ENCODE measurements around the gene LPIN1. TPM values are rescaled to one million over a fixed set of nuclear protein-coding genes. Genes with fewer than 3 reads are reported as not detected.
A peak's percentile ranks its signal among the peaks of the same experiment; 100 is the strongest.

Gene LPIN1
- total and polyA plus RNA-seq, 2 of the 13 experiments (the other 11 are each of a cell fraction or from before 2014, with no cell fraction given), result 9.7 to 19.4 TPM

- TF ChIP-seq ZNF484 (CRISPR knock-in tag; IDR thresholded peaks at IDR 0.05; ENCODE audit: borderline replicate concordance, low read depth) (no peak), ZNF660 (CRISPR knock-in tag; IDR thresholded peaks at IDR 0.05; ENCODE audit: borderline replicate concordance, low read depth) (no peak), ZMYM2 (CRISPR knock-in tag; IDR thresholded peaks at IDR 0.05) (no peak), ZNF577 (CRISPR knock-in tag; IDR thresholded peaks at IDR 0.05; ENCODE audit: borderline replicate concordance, low read depth) (no peak), SMARCE1 (IDR thresholded peaks at IDR 0.05; ENCODE audit: borderline replicate concordance) (no peak), ZNF615 (CRISPR knock-in tag; IDR thresholded peaks at IDR 0.05; ENCODE audit: borderline replicate concordance) (no peak), PTBP1 (IDR thresholded peaks at IDR 0.05; ENCODE audit: low read depth, low read length, poor library complexity, severe bottlenecking) (peak; percentile 38), JUN (CRISPR knock-in tag; IDR thresholded peaks at IDR 0.05) (no peak), ZNF326 (CRISPR knock-in tag; IDR thresholded peaks at IDR 0.05; ENCODE audit: borderline replicate concordance) (no peak), MEIS2 (CRISPR knock-in tag; IDR thresholded peaks at IDR 0.05) (no peak), ATF7-NPFF (CRISPR knock-in tag; IDR thresholded peaks at IDR 0.05; ENCODE audit: low read depth) (peak; percentile 10; the same call in 1 of the 2 replicates), ZNF850 (CRISPR knock-in tag; conservative IDR thresholded peaks at IDR 0.05) (no peak), ZZZ3 (CRISPR knock-in tag; IDR thresholded peaks at IDR 0.05; ENCODE audit: borderline replicate concordance) (peak; percentile 50; the same call in 1 of the 2 replicates), KLF11 (CRISPR knock-in tag; IDR thresholded peaks at IDR 0.05) (0 out of 2 replicates have a peak, but pooled peaks have one; percentile 26), PITX1 (CRISPR knock-in tag; IDR thresholded peaks at IDR 0.05) (peak; percentile 51; the same call in 1 of the 2 replicates), REL (CRISPR knock-in tag; conservative IDR thresholded peaks at IDR 0.05) (no peak), MIER3 (CRISPR knock-in tag; IDR thresholded peaks at IDR 0.05; ENCODE audit: borderline replicate concordance) (no peak), POGK (CRISPR knock-in tag; conservative IDR thresholded peaks at IDR 0.05) (peak; percentile 48; the same call in 1 of the 2 replicates), ZFYVE20 (CRISPR knock-in tag; IDR thresholded peaks at IDR 0.05; ENCODE audit: borderline replicate concordance, low read depth) (0 out of 2 replicates have a peak, but pooled peaks have one; percentile 23), ZNF446 (CRISPR knock-in tag; IDR thresholded peaks at IDR 0.05) (peak; percentile 89), ATF3 (CRISPR knock-in tag; IDR thresholded peaks at IDR 0.05) (no peak), HOXA3 (CRISPR knock-in tag; IDR thresholded peaks at IDR 0.05) (no peak; the same call in 1 of the 2 replicates), LCORL (IDR thresholded peaks at IDR 0.05) (no peak), LCORL (CRISPR knock-in tag; IDR thresholded peaks at IDR 0.05) (peak; percentile 15; the same call in 1 of the 2 replicates), KDM4B (CRISPR knock-in tag; IDR thresholded peaks at IDR 0.05) (0 out of 2 replicates have a peak, but pooled peaks have one; percentile 9)
- TF ChIP-seq, protein P1, sequence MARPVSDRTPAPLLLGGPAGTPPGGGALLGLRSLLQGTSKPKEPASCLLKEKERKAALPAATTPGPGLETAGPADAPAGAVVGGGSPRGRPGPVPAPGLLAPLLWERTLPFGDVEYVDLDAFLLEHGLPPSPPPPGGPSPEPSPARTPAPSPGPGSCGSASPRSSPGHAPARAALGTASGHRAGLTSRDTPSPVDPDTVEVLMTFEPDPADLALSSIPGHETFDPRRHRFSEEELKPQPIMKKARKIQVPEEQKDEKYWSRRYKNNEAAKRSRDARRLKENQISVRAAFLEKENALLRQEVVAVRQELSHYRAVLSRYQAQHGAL (CRISPR knock-in tag; IDR thresholded peaks at IDR 0.05; ENCODE audit: not compliant biosample characterization), result no peak
Observed at GRCh38 chr2:11746807-11747459, 501 bp downstream of the LPIN1 start (continued).
